Keratinocyte (primary cell): ENCODE data around the gene DCAKD. TPM values are rescaled to one million over a fixed set of nuclear protein-coding genes. Genes with fewer than 3 reads are reported as not detected.

Experiments
- DNase-seq: peaks from one replicate; pipeline ENCODE4 v3.0.0-alpha.2; 2011; ENCODE audit warnings: low read depth, missing footprints, low spot score
- FAIRE-seq: peaks from 2 replicates; lab custom pipeline; 2011; peaks lifted over from hg19 to GRCh38; lab: Jason Lieb, UNC
- H2AFZ ChIP-seq: 2 replicates; pipeline ENCODE4 v1.6.0; 2012; ENCODE audit warnings: low read length, control low read depth, inconsistent platforms; ENCODE audit not compliant: control insufficient read depth
- H3K27ac ChIP-seq: 2 replicates; pipeline ENCODE4 v1.5.1; 2011; ENCODE audit warnings: low read length; ENCODE audit not compliant: control insufficient read depth, insufficient read depth
- H3K27me3 ChIP-seq: 3 replicates; pipeline ENCODE4 v1.6.0; 2011; ENCODE audit warnings: low read length; ENCODE audit not compliant: control insufficient read depth, insufficient read depth; ENCODE audit errors: extremely low read depth
- H3K36me3 ChIP-seq, 2 experiments: 2 replicates in 1 of 2; 3 replicates in 1 of 2; pipeline ENCODE4 v1.5.1; 2011; ENCODE audit warnings: low read length in 2 of 2, mild to moderate bottlenecking in 1 of 2; ENCODE audit not compliant: control insufficient read depth in 2 of 2, insufficient read depth in 2 of 2; ENCODE audit errors: extremely low read depth in 1 of 2
- H3K4me1 ChIP-seq: 3 replicates; pipeline ENCODE4 v1.5.1; 2011; ENCODE audit warnings: low read length; ENCODE audit not compliant: control insufficient read depth, insufficient read depth; ENCODE audit errors: extremely low read depth
- H3K4me2 ChIP-seq: 3 replicates; pipeline ENCODE4 v1.6.0; 2011; ENCODE audit warnings: low read depth, low read length; ENCODE audit not compliant: control insufficient read depth, insufficient read depth; ENCODE audit errors: extremely low read depth
- H3K4me3 ChIP-seq, 3 experiments: fragments of 200-600 bp in 1 of 3; sonication (generic) in 1 of 3; 2 replicates in 2 of 3; 3 replicates in 1 of 3; pipeline ENCODE4 v1.5.1; 2011 to 2016; ENCODE audit warnings: low read length in 3 of 3, mild to moderate bottlenecking in 3 of 3, control low read depth in 2 of 3, inconsistent platforms in 1 of 3, low read depth in 1 of 3, mixed read lengths in 1 of 3, mixed run types in 1 of 3, moderate library complexity in 1 of 3; ENCODE audit not compliant: control insufficient read depth in 2 of 3, insufficient read depth in 2 of 3; ENCODE audit errors: extremely low read depth in 1 of 3
- H3K79me2 ChIP-seq: 2 replicates; pipeline ENCODE4 v1.6.0; 2012; ENCODE audit warnings: low read length; ENCODE audit not compliant: control insufficient read depth, insufficient read depth
- H3K9ac ChIP-seq: 3 replicates; pipeline ENCODE4 v1.6.0; 2011; ENCODE audit warnings: low read length; ENCODE audit not compliant: control insufficient read depth, insufficient read depth; ENCODE audit errors: extremely low read depth
- H3K9me1 ChIP-seq: 3 replicates; pipeline ENCODE4 v1.6.0; 2011; ENCODE audit warnings: low read length; ENCODE audit not compliant: control insufficient read depth, insufficient read depth; ENCODE audit errors: extremely low read depth
- H3K9me3 ChIP-seq: 2 replicates; pipeline ENCODE4 v1.5.1; 2012; ENCODE audit warnings: low read depth, low read length; ENCODE audit not compliant: control insufficient read depth
- H4K20me1 ChIP-seq: 3 replicates; pipeline ENCODE4 v1.6.0; 2011; ENCODE audit warnings: low read length; ENCODE audit not compliant: control insufficient read depth, insufficient read depth; ENCODE audit errors: extremely low read depth
- CTCF ChIP-seq, 3 experiments: IDR thresholded peaks in 1 of 3; conservative IDR thresholded peaks in 1 of 3; optimal IDR thresholded peaks in 1 of 3; 2 replicates in 2 of 3; 3 replicates in 1 of 3; pipeline versions ENCODE3 to v1.5.1; 2011; ENCODE audit warnings: low read length in 3 of 3, mild to moderate bottlenecking in 3 of 3, moderate library complexity in 2 of 3, control low read depth in 1 of 3, inconsistent platforms in 1 of 3; ENCODE audit not compliant: insufficient read depth in 2 of 3; ENCODE audit errors: extremely low read depth in 1 of 3
- EZH2 ChIP-seq: IDR thresholded peaks from one replicate; pipeline ENCODE4 v1.6.1; 2012; ENCODE audit warnings: inconsistent platforms, mild to moderate bottlenecking, low read length, moderate library complexity
- dilution Hi-C: fragments of 300-500 bp; cut with MboI; formaldehyde crosslinking; loops from one replicate; pipeline ENCODE4 v1.7.0; 2020; ENCODE audit warnings: low sequenced_read_pairs; ENCODE audit not compliant: extremely low pct_ligation_motif_present
- polyA plus RNA-seq, 5 experiments: library from polyadenylated mRNA; depleted of rRNA in 3 of 5; stranded (reverse) in 3 of 5; stranded (forward) in 1 of 5; unstranded in 1 of 5; fragments of >200 nt; gene quantifications; 1 replicate in 1 of 5; 2 replicates in 3 of 5; 3 replicates in 1 of 5; pipeline versions ENCODE4 v1.2.1 to v1.2.3, GENCODE V29; 2011 to 2012; ENCODE audit warnings: missing spikeins in 2 of 5, low read depth in 1 of 5, low replicate concordance in 1 of 5

Gene DCAKD
- polyA plus RNA-seq, 1 donor (not counting 4 experiments of a cell fraction or from before 2014, with no cell fraction given): 18.7 TPM

DNA sequence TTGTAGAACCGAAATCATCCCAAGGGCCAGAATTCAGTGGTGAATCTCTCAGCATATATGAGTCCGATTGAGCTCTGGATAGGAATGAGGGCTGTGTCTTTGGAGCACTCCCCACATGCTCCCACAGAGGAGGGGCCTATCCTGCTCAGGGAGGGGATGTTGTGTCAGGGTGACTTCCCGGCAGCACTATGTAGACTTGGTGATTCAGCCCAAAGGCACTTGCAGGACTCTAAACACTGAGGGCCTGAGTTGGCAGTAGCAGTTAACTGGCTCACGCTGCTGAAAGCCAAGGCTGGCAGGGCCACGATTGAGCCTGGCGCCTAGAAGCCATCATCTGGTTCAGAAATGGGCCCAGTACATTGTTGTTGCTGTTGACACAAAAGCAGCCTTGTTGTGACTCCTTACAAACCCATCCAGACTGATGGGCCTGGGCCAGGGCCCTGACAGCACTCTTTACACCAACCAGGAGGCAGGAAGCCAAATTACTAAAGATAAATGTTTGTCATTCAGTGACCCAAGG lies 41.5 kb upstream of the DCAKD start:
- H3K4me1 ChIP-seq: peaks cover 25% of the 10 kb centered on the region
- no peak for TF ChIP-seq CTCF (optimal IDR thresholded peaks at IDR 0.05 in 1 of 3, IDR thresholded peaks at IDR 0.05 in 1 of 3, conservative IDR thresholded peaks at IDR 0.05 in 1 of 3; ENCODE audit: extremely low read depth in 1 of 3, insufficient read depth in 2 of 3, low read length in 3 of 3)
- no peak for TF ChIP-seq EZH2
- H3K9me1 ChIP-seq: no peaks in the 10 kb centered on the region
- dilution Hi-C loops: no loop called here
- H3K27me3 ChIP-seq: no peaks in the 10 kb centered on the region
- H3K4me2 ChIP-seq: peak overlapping the region; percentile 47
- peak overlapping the region; percentile 75 for H3K27ac ChIP-seq
- peak; percentile 100 for FAIRE-seq
- no peaks in the 10 kb centered on the region for H4K20me1 ChIP-seq
- H3K79me2 ChIP-seq: peaks cover 4% of the 10 kb centered on the region
- peak overlapping the region; percentile 53 for H3K9ac ChIP-seq
- no peak overlapping the region for H2AFZ ChIP-seq
- DNase-seq: peak; percentile 84
- H3K9me3 ChIP-seq: peaks cover 4% of the 10 kb centered on the region
- peaks cover 45 to 46% of the 10 kb centered on the region in 2 experiments for H3K36me3 ChIP-seq
- no peak overlapping the region for H3K4me3 ChIP-seq

DNA sequence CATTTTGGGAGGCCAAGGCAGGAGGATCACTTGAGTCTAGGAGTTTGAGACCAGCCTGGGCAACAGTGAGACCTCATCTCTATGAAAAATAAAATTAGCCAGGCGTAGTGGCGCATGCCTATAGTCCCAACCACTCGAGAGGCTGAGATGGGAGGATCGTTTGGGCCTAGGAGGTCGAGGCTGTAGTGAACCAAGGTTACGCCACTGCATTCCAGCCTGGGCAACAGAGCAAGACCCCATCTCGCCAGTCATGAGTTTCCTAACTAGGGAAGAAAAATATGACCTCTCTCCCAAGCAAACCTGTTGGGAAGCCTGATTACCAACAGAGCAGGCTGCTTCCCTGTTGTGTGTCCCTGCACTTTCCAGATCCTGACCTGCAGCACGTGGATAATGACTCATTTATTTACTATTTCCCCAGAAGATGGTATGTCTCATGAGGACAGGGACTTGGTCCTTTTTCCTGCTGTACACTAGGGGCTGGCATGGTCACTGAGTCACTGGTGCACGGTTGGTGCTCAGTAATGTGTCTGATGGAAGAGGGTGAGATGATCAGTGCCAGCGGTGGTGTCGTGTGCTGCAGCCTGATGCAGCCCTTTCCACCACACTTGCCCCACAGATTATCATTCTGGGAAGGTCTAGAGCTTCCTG lies 40.5 kb upstream of the DCAKD start:
- no peak for FAIRE-seq
- dilution Hi-C loops: no loop called here
- H3K9ac ChIP-seq: no peak overlapping the region

More for the DNA sequence above, 40.5 kb upstream of the DCAKD start:
- Histone ChIP-seq H3K4me3 (no peak overlapping the region), H4K20me1 (no peaks in the 10 kb centered on the region), H3K4me2 (no peak overlapping the region), H3K9me3 (peaks cover 4% of the 10 kb centered on the region), H3K27me3 (no peaks in the 10 kb centered on the region), H2AFZ (no peak overlapping the region), H3K9me1 (no peaks in the 10 kb centered on the region), H3K36me3 (peaks cover 44 to 54% of the 10 kb centered on the region in 2 experiments), H3K27ac (no peak overlapping the region), H3K4me1 (peaks cover 23% of the 10 kb centered on the region), H3K79me2 (peaks cover 4% of the 10 kb centered on the region)
- TF ChIP-seq CTCF (optimal IDR thresholded peaks at IDR 0.05 in 1 of 3, IDR thresholded peaks at IDR 0.05 in 1 of 3, conservative IDR thresholded peaks at IDR 0.05 in 1 of 3; ENCODE audit: extremely low read depth in 1 of 3, insufficient read depth in 2 of 3, low read length in 3 of 3) (no peak), EZH2 (no peak)
- no peak for DNase-seq
